ENCODE results near the gene NPTN. TPM values are rescaled to one million over a fixed set of nuclear protein-coding genes. Genes with fewer than 3 reads are reported as not detected.
A peak's percentile ranks its signal among the peaks of the same experiment; 100 is the strongest.

The NPTN gene
- total and polyA plus RNA-seq, 2 experiments from 2014 or later, result 56.3 to 113 TPM

DNA sequence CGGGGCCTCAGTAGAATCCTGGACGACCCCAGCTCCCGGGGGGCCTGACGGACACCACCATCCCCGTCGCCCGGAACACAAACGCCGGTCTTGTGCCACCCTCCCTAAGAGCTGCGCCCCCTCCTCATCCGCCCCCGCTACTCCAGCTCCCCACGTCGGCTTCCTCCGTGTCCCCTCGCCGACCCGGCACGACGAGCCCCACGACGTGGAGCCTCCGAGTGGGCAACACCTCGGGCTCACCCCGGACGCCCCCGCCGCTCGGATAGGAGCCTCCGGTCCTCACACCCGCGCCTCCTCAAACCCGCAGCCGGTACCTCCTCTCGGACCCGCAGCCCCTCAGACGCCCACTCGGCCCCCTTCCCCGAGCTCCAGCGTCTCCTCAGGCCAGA, 525 bp downstream of the NPTN start (continued):
- TF ChIP-seq, protein P1, sequence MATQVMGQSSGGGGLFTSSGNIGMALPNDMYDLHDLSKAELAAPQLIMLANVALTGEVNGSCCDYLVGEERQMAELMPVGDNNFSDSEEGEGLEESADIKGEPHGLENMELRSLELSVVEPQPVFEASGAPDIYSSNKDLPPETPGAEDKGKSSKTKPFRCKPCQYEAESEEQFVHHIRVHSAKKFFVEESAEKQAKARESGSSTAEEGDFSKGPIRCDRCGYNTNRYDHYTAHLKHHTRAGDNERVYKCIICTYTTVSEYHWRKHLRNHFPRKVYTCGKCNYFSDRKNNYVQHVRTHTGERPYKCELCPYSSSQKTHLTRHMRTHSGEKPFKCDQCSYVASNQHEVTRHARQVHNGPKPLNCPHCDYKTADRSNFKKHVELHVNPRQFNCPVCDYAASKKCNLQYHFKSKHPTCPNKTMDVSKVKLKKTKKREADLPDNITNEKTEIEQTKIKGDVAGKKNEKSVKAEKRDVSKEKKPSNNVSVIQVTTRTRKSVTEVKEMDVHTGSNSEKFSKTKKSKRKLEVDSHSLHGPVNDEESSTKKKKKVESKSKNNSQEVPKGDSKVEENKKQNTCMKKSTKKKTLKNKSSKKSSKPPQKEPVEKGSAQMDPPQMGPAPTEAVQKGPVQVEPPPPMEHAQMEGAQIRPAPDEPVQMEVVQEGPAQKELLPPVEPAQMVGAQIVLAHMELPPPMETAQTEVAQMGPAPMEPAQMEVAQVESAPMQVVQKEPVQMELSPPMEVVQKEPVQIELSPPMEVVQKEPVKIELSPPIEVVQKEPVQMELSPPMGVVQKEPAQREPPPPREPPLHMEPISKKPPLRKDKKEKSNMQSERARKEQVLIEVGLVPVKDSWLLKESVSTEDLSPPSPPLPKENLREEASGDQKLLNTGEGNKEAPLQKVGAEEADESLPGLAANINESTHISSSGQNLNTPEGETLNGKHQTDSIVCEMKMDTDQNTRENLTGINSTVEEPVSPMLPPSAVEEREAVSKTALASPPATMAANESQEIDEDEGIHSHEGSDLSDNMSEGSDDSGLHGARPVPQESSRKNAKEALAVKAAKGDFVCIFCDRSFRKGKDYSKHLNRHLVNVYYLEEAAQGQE (IDR thresholded peaks at IDR 0.05; ENCODE audit: unreplicated experiment), result no peak
- TF ChIP-seq ETS1 (IDR thresholded peaks at IDR 0.05), result no peak
- no peak for TF ChIP-seq EZH2 (IDR thresholded peaks at IDR 0.05; ENCODE audit: low read depth, unreplicated experiment)
- no peak for TF ChIP-seq EZH2phosphoT487 (IDR thresholded peaks at IDR 0.05; ENCODE audit: unreplicated experiment)
- no peak for TF ChIP-seq STAT1 (IDR thresholded peaks at IDR 0.05; ENCODE audit: unreplicated experiment)
- TF ChIP-seq ZNF114 (CRISPR knock-in tag; IDR thresholded peaks at IDR 0.05), result no peak
- TF ChIP-seq ZNF331 (CRISPR knock-in tag; IDR thresholded peaks at IDR 0.05; ENCODE audit: low read depth), result no peak

DNA sequence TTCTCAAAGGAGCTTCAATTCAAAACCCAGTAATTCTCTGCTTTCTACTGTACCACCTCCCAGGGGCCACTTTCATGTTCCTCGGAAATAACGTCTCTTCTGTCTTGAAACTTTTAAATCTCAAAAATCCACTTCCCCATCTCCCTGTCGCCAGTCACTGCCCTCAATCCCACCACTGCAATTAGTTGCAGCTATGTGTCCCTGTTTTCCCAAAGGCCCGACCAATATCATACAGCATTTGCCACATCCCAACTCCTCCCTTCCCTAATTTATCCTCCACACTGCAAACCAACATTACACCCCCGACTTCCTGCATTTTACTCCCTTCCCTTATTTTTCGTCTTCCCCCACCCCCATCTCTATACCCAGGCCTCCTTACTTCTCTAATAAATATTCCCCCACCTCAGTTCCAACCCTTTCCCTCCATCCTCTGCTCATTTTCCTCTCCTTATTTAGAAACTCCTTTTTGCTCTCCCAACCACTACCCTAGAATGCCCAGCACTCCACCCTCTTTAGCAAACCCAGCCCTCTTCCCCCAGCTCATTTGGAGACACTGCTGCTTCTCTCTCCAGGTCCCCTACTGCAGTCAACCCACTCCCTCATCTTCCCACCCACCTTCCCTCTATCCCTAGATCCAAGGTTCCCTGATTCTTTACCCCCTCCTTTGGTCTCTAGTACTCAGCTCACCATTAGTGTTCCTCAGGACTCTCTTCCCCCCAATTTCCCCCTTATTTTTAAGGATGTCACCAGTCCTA, 1.1 kb downstream of the NPTN start:
- Histone ChIP-seq H3K9me2 (ENCODE audit: insufficient read depth) (no peaks in the 10 kb centered on the region), H3K79me2 (replicated peaks; ENCODE audit: insufficient read depth) (peaks cover 56% of the 10 kb centered on the region), H3K4me3 (peak overlapping the region; percentile 72), H4K20me1 (replicated peaks; ENCODE audit: insufficient read depth) (peaks cover 25% of the 10 kb centered on the region), H2AFZ (no peak overlapping the region), H3F3A (replicated peaks; ENCODE audit: low read depth) (no peaks in the 10 kb centered on the region), H3K27ac (ENCODE audit: low read depth) (peak overlapping the region; percentile 35), H3K27me3 (ENCODE audit: insufficient read depth) (no peaks in the 10 kb centered on the region), H3K36me3 (ENCODE audit: insufficient read depth) (no peaks in the 10 kb centered on the region), H3K4me1 (ENCODE audit: insufficient read depth) (peaks cover 45% of the 10 kb centered on the region), H3K4me2 (peak overlapping the region; percentile 82)
- peaks cover 54% of the 10 kb centered on the region for H3K4me1 Mint-ChIP-seq
- H3K36me3 Mint-ChIP-seq (ENCODE audit: low read depth), result no peaks in the 10 kb centered on the region
- DNase-seq (ENCODE audit: low spot score) (peak; percentile 52), ATAC-seq (peak; percentile 34)
- no peak for TF ChIP-seq ZNF114 (CRISPR knock-in tag; IDR thresholded peaks at IDR 0.05)
- no peak for TF ChIP-seq POLR2AphosphoS5 (IDR thresholded peaks at IDR 0.05; ENCODE audit: low read depth)
- TF ChIP-seq EZH2 (IDR thresholded peaks at IDR 0.05; ENCODE audit: low read depth, unreplicated experiment), result no peak
- TF ChIP-seq EZH2phosphoT487 (IDR thresholded peaks at IDR 0.05; ENCODE audit: unreplicated experiment), result no peak
- TF ChIP-seq, protein P1 (IDR thresholded peaks at IDR 0.05; ENCODE audit: unreplicated experiment), result no peak
- H3K27me3 Mint-ChIP-seq (ENCODE audit: insufficient read depth, low read depth, poor library complexity), result no peaks in the 10 kb centered on the region
- no peaks in the 10 kb centered on the region for H3K9me3 Mint-ChIP-seq
- peak overlapping the region; percentile 79 for H3K4me3 Mint-ChIP-seq
- peak overlapping the region; percentile 14 for H3K27ac Mint-ChIP-seq

Data from GM23338 (cell line).